HL-60 (cell line): ENCODE data around the gene SPINK13.

Experiments used
- DNase-seq, 2 experiments: peaks; one replicate each; pipeline ENCODE4 v3.0.0-alpha.2; 2010 to 2020; ENCODE audit warnings: low read depth in 1 of 2, low spot score in 1 of 2
- H3K27ac ChIP-seq: fragments of 250-450 bp; sonication (Bioruptor Pico); replicated peaks from 2 replicates; pipeline ENCODE4 v1.5.1; 2020; ENCODE audit warnings: mild to moderate bottlenecking, moderate library complexity
- H3K27me3 ChIP-seq: fragments of 250-450 bp; sonication (Bioruptor Pico); 2 replicates; pipeline ENCODE4 v1.5.1; 2021; ENCODE audit warnings: mild to moderate bottlenecking, moderate library complexity; ENCODE audit not compliant: insufficient read depth, poor library complexity, severe bottlenecking
- H3K4me3 ChIP-seq: replicated peaks from 2 replicates; pipeline ENCODE4 v1.5.1; 2011; ENCODE audit warnings: mild to moderate bottlenecking, control low read depth, low read length; ENCODE audit not compliant: insufficient read depth
- CTCF ChIP-seq: IDR thresholded peaks from one replicate; pipeline ENCODE4 v1.5.1; 2011; ENCODE audit warnings: low read length, control low read depth, inconsistent platforms; ENCODE audit not compliant: insufficient read depth
- GABPA ChIP-seq: IDR thresholded peaks from 2 replicates; pipeline ENCODE4 v1.6.1; 2012; ENCODE audit warnings: low read depth
- POLR2AphosphoS5 ChIP-seq: IDR thresholded peaks from 2 replicates; pipeline ENCODE4 v1.6.1; 2012; ENCODE audit warnings: low read depth
- REST ChIP-seq: IDR thresholded peaks from 2 replicates; pipeline ENCODE4 v1.6.1; 2012; ENCODE audit warnings: low read depth; ENCODE audit not compliant: insufficient replicate concordance
- SPI1 ChIP-seq: IDR thresholded peaks from 2 replicates; pipeline ENCODE4 v1.6.1; 2012; ENCODE audit warnings: low read depth, mild to moderate bottlenecking, borderline replicate concordance

The SPINK13 gene

GRCh38 chr5:148229840-148230239 lies 38.8 kb upstream of the SPINK13 start:
- H3K4me3 ChIP-seq, result no peak overlapping the region
- no peak for TF ChIP-seq REST
- TF ChIP-seq CTCF, result no peak
- TF ChIP-seq GABPA, result no peak
- TF ChIP-seq SPI1, result no peak
- TF ChIP-seq POLR2AphosphoS5, result no peak

GRCh38 chr5:148230240-148230639 lies 38.4 kb upstream of the SPINK13 start:
- Histone ChIP-seq H3K27ac (no peak overlapping the region), H3K27me3 (no peaks in the 10 kb centered on the region), H3K4me3 (no peak overlapping the region)
- DNase-seq, result no peak
- TF ChIP-seq SPI1 (no peak), REST (no peak), CTCF (no peak), GABPA (no peak), POLR2AphosphoS5 (no peak)

More at GRCh38 chr5:148229840-148230239, 38.8 kb upstream of the SPINK13 start:
- no peak overlapping the region for H3K27ac ChIP-seq
- no peaks in the 10 kb centered on the region for H3K27me3 ChIP-seq
- no peak for DNase-seq

- Histone ChIP-seq H3K27me3 (no peaks in the 10 kb centered on the region), H3K4me3 (no peak overlapping the region), H3K27ac (no peak overlapping the region)
- TF ChIP-seq SPI1 (no peak), REST (no peak), CTCF (no peak), GABPA (no peak), POLR2AphosphoS5 (no peak)
- DNase-seq, result no peak
Measured at GRCh38 chr5:148237785-148238417, 30.7 kb upstream of the SPINK13 start.
